ENCODE results near the gene ZNF260.
"Not testable (repeated sequence)": the region's sequence is repeated elsewhere in the genome, so short reads cannot be mapped to it uniquely, and the experiment has no call there.

The ZNF260 gene

DNA sequence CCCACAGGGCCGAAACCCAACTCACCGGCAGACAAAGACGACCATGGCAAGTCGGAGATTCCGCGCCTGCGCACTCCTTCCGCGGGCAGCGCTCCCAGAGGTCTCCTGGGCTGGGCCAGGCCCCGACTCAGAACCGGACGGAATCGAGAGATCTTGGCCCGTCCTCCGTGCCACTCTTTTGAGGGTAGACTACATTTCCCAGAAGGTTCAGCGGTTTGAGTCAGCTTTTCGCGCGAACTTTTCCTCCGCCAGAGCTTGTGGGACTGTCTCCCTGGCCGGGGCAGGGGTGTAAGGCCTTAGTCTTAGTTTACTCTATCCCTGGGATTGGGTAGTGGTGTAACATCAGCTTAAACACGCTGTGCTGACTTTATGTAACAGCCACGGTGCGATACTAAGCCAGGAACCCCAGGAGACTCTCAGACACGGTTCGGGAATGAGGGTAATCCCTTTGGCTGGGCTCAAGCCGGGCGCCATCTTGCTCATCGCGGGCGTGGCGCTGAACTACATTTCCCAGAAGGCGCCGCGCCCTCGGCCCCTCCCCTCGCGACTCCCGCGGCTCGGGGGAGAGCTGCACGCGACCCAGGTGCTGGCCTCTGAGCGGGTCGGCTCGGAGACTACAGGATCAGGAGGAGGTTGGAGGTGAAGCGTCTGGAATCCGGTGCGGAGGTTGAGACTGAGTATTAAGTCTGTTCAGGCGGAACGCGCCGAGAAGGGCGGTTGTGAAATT is at the start of gene ZNF260:
Gene ZNF260, minus strand, starts transcription at position 78 of the 727 bp plus-strand sequence. CDS start 13,033 bp downstream, outside the sequence.
- peak; percentile 97 for DNase-seq

DNA sequence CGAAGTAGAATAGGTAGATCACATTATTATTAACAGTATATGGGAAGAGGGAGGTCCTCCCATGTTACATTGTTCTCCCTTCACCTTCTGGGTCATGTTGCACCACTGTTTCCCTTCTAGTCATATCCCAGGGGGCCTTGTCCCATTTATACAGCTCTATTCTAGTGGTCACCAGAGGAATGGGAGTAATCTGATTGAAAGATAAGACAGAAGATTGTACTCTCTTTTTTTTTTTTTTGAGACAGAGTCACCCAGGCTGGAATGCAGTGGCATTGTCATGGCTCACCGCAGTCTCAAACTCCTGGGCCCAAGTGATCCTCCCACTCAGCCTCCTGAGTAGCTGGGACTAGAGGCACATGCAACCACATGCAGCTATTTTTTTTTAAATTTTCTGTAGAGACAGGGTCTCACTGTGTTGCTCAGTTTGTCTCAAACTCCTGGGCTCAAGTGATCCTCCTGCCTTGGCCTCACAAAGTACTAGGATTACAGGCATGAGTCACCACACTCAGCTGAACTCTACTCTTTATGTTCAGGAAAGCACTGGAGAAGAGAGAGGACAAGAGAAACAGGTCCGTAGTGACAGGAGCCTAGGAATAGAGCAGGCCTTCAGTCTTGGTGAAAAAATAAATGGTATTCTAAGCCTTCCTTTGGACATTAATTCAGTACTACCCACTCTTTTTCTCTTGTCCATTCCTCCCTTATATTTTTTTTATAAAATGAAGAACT is 49.4 kb upstream of the ZNF260 start:
- DNase-seq = no peak

DNA sequence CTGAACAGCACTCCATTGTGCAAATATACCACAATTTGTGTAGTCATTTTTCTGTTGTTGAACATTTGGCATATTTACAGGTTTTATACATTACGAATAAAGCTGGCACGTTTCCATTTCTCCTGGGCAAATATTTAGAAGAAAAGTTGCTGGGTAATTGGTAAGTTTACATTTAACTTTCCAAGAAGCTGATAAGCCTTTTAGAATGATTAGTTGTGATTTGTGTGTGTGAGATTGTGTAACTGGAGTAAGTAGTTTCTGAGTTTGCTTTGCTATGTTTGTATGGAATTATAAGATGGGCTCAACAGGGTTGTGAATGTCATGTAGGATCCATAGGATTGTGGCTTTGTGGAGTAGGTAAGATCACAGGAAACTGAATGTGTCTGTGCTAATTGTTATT is 46.7 kb upstream of the ZNF260 start:
- DNase-seq = no peak

DNA sequence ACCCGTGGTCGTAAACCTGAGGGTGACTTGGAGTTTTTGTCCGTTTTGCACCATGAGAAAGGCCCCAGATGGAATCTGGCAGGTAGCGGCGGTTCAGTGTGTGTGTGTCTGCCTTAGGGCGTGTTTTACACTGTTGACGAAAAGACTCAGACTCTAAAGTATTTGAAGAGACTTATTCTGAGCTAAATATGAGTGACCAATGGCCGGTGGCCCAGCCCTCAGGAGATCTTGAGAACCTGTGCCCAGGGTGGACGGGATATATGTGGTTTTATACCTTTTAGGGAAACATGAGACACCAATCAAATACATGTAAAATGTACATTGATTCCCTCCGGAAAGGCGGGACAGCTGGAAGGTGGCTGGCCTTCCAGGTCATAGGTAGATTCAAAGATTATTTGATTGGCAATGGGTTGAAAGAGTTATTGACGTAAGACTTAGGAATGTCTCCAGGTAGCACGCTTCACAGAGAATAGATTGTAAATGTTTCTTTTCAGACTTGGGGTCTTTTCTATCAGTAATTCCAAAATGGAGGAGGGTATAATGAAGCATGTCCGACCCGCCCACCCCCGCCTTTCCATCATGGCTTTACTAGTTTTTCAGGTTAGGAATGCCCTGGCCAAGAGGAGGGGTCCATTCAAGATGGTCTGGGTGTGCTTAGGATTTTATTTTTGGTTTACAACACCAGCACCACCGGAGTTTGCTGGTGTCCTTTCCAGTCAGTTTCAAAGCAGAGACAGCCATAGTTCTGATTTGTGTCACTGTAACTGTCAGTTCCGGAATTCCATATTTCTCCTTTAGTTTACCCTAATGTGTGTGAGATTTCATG is 46.0 kb upstream of the ZNF260 start:
- DNase-seq = no peak

- DNase-seq = peak; percentile 88
Observed at GRCh38 chr19:36573020-36573894, 45.2 kb upstream of the ZNF260 start, which contains the start of gene ZNF529. Gene ZNF529, minus strand, starts transcription at chr19:36573292. Its CDS starts 946 bp downstream, at chr19:36572346.

DNA sequence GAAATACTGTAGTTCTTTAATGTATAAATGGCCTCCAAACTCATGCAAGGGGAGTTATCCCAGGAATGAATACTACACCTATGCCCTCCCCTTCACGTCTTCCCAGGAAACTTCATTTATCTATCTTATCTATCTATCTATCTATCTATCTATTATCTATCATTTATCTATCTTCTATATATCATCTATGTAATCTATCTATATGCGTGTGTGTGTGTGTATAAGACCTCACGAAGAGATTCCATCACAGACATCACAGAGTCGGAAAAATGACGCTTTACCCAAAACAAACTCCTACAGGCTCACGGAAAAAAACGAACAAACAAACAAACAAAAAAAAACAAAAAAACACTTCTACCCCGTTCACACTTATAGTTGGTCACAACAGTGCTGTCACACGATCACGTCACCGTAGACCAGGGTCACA is 44.5 kb upstream of the ZNF260 start:
- DNase-seq = no peak

- no peak for DNase-seq
Observed at GRCh38 chr19:36564391-36564790, 36.3 kb upstream of the ZNF260 start.

DNA sequence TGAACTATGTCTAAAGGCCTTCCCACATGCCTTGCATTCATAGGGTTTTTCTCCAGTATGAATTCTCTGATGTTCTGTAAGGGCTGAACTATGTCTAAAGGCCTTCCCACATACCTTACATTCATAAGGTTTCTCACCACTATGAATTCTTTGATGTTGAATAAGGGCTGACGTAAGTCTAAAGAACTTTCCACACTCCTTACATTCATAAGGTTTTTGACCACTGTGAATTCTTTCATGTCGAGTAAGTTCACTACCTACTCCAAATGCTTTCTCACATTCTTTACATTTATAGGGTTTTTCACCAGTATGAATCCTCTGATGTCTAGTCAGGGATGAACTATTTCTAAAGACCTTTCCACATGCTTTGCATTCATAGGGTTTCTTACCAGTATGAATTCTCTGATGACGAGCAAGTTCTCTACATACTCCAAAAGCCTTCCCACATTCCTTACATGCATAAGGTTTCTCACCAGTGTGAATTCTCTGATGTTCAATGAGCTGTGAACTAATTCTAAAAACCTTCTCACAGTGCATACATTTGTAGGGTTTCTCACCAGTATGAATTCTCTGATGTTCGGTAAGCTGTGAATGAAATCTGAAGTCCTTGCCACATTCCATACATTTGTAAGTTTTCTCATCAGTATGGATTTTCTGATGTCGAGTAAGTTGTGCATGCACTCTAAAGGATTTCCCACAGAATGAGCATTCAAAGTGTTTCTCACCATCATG is 19.1 kb upstream of the ZNF260 start:
- DNase-seq = no peak

GRCh38 chr19:36528921-36529518 is 949 bp upstream of the ZNF260 start:
- DNase-seq = peak; percentile 59

GRCh38 chr19:36527873-36528193 is 238 bp downstream of the ZNF260 start:
- DNase-seq = no peak

DNA sequence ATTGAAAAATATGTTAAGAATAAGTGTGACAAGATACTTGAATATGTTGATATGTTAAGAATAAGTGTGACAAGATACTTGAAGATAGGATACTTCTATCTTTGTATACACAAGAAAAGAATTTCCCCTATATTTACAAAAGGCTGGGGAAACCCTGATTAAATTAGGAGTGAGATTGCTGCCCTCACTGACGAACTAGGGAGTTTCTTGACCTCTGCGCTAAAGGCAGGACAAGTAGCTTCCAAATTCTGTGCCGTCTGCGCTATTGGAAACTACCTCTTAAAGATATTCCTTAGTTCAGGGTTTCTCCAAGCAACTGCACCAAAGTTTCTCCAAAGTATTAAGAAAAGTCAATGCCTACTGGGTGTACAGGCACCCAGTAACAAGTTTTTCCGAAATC is 730 bp downstream of the ZNF260 start:
- no peak for DNase-seq

GRCh38 chr19:36526581-36526980 is 1.5 kb downstream of the ZNF260 start:
- no peak for DNase-seq

- no peak for DNase-seq
Observed at GRCh38 chr19:36524617-36525016, 3.5 kb downstream of the ZNF260 start.

- DNase-seq = no peak
Observed at GRCh38 chr19:36514012-36514612, 14.0 kb downstream of the ZNF260 start.

GRCh38 chr19:36508325-36508724 is 19.7 kb downstream of the ZNF260 start:
- DNase-seq = no peak

GRCh38 chr19:36501973-36502372 is 26.1 kb downstream of the ZNF260 start:
- DNase-seq = no peak

DNA sequence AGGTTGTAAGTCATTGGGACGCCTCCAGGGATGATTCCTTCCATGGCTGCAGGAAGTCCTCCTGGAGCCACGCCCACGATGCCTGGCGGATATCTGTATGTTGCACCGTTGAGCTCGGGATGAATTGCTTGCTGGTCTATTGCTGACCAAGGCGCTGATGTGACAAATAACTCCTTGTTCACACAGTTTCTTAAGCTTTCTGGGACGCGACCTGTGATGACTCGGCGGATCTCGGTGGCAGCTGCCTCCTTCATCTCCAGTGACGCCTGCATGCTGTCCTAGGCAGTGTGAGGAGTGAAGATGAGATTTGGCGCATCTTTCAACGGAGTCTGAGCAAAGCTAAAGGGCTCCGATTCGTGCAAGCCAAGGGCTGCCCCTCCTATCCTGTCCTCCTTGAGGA is 31.1 kb downstream of the ZNF260 start:
- no peak for DNase-seq

DNA sequence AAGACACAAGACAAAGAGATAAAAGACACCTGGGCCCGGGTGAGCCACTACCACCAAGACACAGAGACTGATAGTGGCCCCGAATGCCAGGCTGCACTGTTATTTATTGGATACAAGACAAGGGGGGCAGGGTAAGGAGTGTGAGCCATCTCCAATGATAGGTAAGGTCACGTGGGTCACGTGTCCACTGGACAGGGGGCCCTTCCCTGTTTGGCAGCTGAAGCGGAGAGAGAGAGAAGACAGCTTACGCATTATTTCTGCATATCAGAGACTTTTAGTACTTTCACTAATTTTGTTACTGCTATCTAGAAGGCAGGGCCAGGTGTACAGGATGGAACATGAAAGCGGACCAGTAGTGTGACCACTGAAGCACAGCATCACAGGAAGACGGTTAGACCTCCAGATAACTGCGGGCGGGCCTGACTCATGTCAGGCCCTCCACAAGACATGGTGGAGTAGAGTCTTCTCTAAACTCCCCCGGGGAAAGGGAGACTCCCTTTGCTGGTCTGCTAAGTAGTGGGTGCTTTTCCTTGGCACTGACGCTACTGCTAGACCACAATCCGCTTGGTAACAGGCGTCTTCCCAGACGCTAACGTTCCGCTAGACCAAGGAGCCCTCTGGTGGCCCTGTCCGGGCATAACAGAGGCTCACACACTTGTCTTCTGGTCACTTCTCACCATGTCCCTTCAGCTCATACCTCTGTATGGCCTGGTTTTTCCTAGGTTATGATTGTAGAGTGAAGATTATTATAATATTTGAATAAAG is 35.2 kb downstream of the ZNF260 start:
- not testable (repeated sequence) for DNase-seq

- DNase-seq = not testable (repeated sequence)
Observed at GRCh38 chr19:36490846-36491245, 37.2 kb downstream of the ZNF260 start.

DNA sequence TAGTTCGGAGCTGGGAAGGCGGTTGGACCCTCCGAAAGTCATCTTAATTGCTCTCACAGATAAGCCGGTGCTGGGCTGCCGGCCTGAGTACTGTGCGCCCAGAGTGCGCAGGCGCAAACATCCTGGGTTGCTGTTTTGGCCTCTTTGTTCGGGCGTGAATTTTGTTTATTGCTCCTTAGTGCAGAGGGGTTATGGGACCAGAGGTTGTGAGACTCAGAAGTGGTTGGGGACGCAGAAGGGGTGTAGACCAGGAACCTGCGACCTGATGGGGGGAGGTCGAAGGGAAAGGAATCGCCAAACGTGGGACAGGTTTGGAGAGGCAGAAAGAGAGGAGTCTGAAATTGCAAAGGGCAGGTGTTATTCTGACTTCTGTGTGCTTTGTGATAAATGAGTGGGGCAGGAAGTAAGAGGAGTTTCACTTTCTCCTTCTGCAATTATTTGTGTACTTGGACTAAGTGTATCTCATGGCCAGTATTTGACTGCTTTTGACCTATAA is 38.1 kb downstream of the ZNF260 start:
- DNase-seq = peak; percentile 83

All from activated CD8-positive, alpha-beta memory T cell treated with anti-CD3 and anti-CD28 coated beads, Interleukin-2, amount 50 U/mL, for 48 hours (primary cell).